ENCODE results near the gene PARP4. TPM values are rescaled to one million over a fixed set of nuclear protein-coding genes. Genes with fewer than 3 reads are reported as not detected.
"Not testable (repeated sequence)": the region's sequence is repeated elsewhere in the genome, so short reads cannot be mapped to it uniquely, and the experiment has no call there.

PARP4 gene
- total RNA-seq, 1 experiment from 2014 or later, result 25.9 TPM

DNA sequence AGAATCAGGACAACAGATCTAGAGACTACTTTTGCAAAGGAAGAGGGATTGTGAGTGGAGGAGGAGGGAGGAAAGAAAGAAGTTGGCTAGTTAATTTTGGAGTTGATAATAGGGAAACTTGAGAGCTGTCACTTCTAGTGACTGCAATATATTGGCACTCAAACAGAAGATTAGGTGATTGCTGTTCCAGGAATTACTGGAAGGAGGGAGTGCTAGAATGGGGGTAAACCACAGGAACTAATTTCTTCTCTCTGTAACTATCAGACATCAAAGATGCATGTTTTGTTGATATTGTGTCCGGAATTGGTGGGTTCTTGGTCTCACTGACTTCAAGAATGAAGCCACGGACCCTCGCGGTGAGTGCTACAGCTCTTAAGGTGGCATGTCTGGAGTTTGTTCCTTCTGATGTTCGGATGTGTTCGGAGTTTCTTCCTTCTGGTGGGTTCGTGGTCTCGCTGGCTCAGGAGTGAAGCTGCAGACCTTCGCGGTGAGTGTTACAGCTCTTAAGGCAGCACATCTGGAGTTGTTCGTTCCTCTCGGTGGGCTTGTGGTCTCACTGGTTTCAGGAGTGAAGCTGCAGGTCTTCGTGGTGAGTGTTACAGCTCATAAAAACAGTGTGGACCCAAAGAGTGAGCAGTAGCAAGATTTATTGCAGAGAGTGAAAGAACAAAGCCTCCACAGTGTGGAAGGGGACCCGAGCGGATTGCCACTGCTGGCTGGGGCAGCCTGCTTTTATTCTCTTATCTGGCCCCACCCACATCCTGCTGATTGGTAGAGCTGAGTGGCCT, 47.0 kb upstream of the PARP4 start:
- not testable (repeated sequence) for H3K14ac ChIP-seq (ENCODE audit: insufficient read depth, low read length); H3K27ac Mint-ChIP-seq

More for the DNA sequence above, 47.0 kb upstream of the PARP4 start:
- not testable (repeated sequence) for H3K23me2 ChIP-seq (ENCODE audit: insufficient read length, low read depth, low read length, poor library complexity, severe bottlenecking); H3K9me3 ChIP-seq (ENCODE audit: control insufficient read depth, low read depth, low read length); H3K18ac ChIP-seq (ENCODE audit: insufficient read length, low read depth, low read length); H2AFZ ChIP-seq (ENCODE audit: low read length); H4K5ac ChIP-seq (ENCODE audit: insufficient read length, low read depth, low read length); H3K9me3 Mint-ChIP-seq; H4K20me1 ChIP-seq (ENCODE audit: control insufficient read depth, insufficient read depth, insufficient read length); H2BK12ac ChIP-seq (ENCODE audit: insufficient read length, low read depth, low read length); H3K27me3 ChIP-seq (ENCODE audit: insufficient read depth, low read length); H4K91ac ChIP-seq (ENCODE audit: insufficient read length, low read depth, low read length); H3K27ac ChIP-seq (ENCODE audit: insufficient read length, low read depth, low read length); H3T11ph ChIP-seq (ENCODE audit: low read length); H2BK120ac ChIP-seq (ENCODE audit: low read depth, low read length, poor library complexity, severe bottlenecking); H3K56ac ChIP-seq (ENCODE audit: insufficient read length, low read depth, low read length); H3K79me2 ChIP-seq (ENCODE audit: insufficient read depth, low read length); H3K9ac ChIP-seq (ENCODE audit: extremely low read depth, insufficient read length, low read length); H3K4me1 Mint-ChIP-seq; H2BK15ac ChIP-seq (ENCODE audit: low read depth, low read length); H3K79me1 ChIP-seq (ENCODE audit: insufficient read depth, low read depth, low read length, poor library complexity, severe bottlenecking); H3K4me2 ChIP-seq (ENCODE audit: insufficient read depth, insufficient read length, low read length); H4K8ac ChIP-seq (replicated peaks; ENCODE audit: insufficient read length, low read depth, low read length); H3K23ac ChIP-seq (ENCODE audit: insufficient read length, low read depth, low read length); H2AK5ac ChIP-seq (ENCODE audit: insufficient read length, low read length); H3K4ac ChIP-seq (ENCODE audit: low read depth, low read length); H3K36me3 Mint-ChIP-seq (ENCODE audit: insufficient read depth in 1 of 3, low read depth in 3 of 3); H2BK5ac ChIP-seq (ENCODE audit: insufficient read length, low read length); H3K4me1 ChIP-seq (ENCODE audit: insufficient read depth, low read length); H3K27me3 Mint-ChIP-seq (ENCODE audit: low read depth); H2BK20ac ChIP-seq (ENCODE audit: low read depth, low read length, poor library complexity, severe bottlenecking); H3K4me3 Mint-ChIP-seq; DNase-seq
- WGBS (ENCODE audit: extremely low coverage, insufficient read length, low lambda C conversion rate), result no CpG with 5 or more reads among the region's 15 CpGs

All from H9 (cell line).